GM23338 (cell line): ENCODE results near the gene IL16. TPM values are rescaled to one million over a fixed set of nuclear protein-coding genes. Genes with fewer than 3 reads are reported as not detected.

Source experiments
- ATAC-seq: fragments of 200-7000 bp; cut with Tn5 transposase; 3 replicates; pipeline ENCODE4 v1.9.1; 2020
- DNase-seq: peaks from one replicate; pipeline ENCODE4 v3.0.0-alpha.2; 2015; ENCODE audit warnings: low spot score
- H2AFZ ChIP-seq: fragments of 200-600 bp; sonication (generic); 2 replicates; pipeline ENCODE4 v1.8.0; 2016; ENCODE audit warnings: antibody characterized with exemption, mild to moderate bottlenecking, moderate library complexity
- H3F3A ChIP-seq: fragments of 200-600 bp; sonication (generic); replicated peaks from 2 replicates; pipeline ENCODE4 v1.8.0; 2017; ENCODE audit warnings: antibody characterized with exemption, mixed run types, low read depth
- H3K27ac ChIP-seq: fragments of 200-600 bp; sonication (generic); 2 replicates; pipeline ENCODE4 v1.6.1; 2016; ENCODE audit warnings: low read depth
- H3K27me3 ChIP-seq: fragments of 200-600 bp; sonication (generic); 2 replicates; pipeline ENCODE4 v1.8.0; 2016; ENCODE audit warnings: mild to moderate bottlenecking, mixed run types, moderate library complexity; ENCODE audit not compliant: insufficient read depth
- H3K36me3 ChIP-seq: fragments of 200-600 bp; sonication (generic); 2 replicates; pipeline ENCODE4 v1.8.0; 2016; ENCODE audit warnings: mild to moderate bottlenecking; ENCODE audit not compliant: insufficient read depth
- H3K4me1 ChIP-seq: fragments of 200-600 bp; sonication (generic); 2 replicates; pipeline ENCODE4 v1.8.0; 2016; ENCODE audit warnings: mild to moderate bottlenecking, moderate library complexity; ENCODE audit not compliant: insufficient read depth
- H3K4me2 ChIP-seq: fragments of 200-600 bp; sonication (generic); 2 replicates; pipeline ENCODE4 v1.7.1; 2017; ENCODE audit warnings: mixed run types
- H3K4me3 ChIP-seq: fragments of 200-600 bp; sonication (generic); 2 replicates; pipeline ENCODE4 v1.6.1; 2016; ENCODE audit warnings: mixed run types
- H3K79me2 ChIP-seq: fragments of 200-600 bp; sonication (generic); replicated peaks from 2 replicates; pipeline ENCODE4 v1.8.0; 2017; ENCODE audit warnings: mild to moderate bottlenecking; ENCODE audit not compliant: insufficient read depth
- H3K9me2 ChIP-seq: fragments of 200-600 bp; sonication (generic); 2 replicates; pipeline ENCODE4 v1.8.0; 2017; ENCODE audit not compliant: insufficient read depth
- H4K20me1 ChIP-seq: fragments of 200-600 bp; sonication (generic); replicated peaks from 2 replicates; pipeline ENCODE4 v1.8.0; 2017; ENCODE audit warnings: mild to moderate bottlenecking; ENCODE audit not compliant: insufficient read depth
- H3K27ac Mint-ChIP-seq: 2 replicates; pipeline ENCODE4 v1.8.0; 2020; ENCODE audit warnings: inconsistent platforms, mild to moderate bottlenecking, moderate library complexity, mixed read lengths
- H3K27me3 Mint-ChIP-seq: 3 replicates; pipeline ENCODE4 v1.8.0; 2022; ENCODE audit warnings: low read depth, mild to moderate bottlenecking, moderate library complexity, mixed read lengths, inconsistent platforms; ENCODE audit not compliant: insufficient read depth, poor library complexity
- H3K36me3 Mint-ChIP-seq: 3 replicates; pipeline ENCODE4 v1.8.0; 2021; ENCODE audit warnings: low read depth, mild to moderate bottlenecking, inconsistent platforms, moderate library complexity, mixed read lengths
- H3K4me1 Mint-ChIP-seq: 3 replicates; pipeline ENCODE4 v1.8.0; 2020; ENCODE audit warnings: mild to moderate bottlenecking, inconsistent platforms, mixed read lengths
- H3K4me3 Mint-ChIP-seq: 3 replicates; pipeline ENCODE4 v1.8.0; 2021; ENCODE audit warnings: moderate library complexity, mild to moderate bottlenecking, inconsistent platforms, mixed read lengths
- H3K9me3 Mint-ChIP-seq: 3 replicates; pipeline ENCODE4 v1.8.0; 2020; ENCODE audit warnings: moderate library complexity, mild to moderate bottlenecking, inconsistent platforms, mixed read lengths
- CREB1 ChIP-seq: fragments of 250-450 bp; sonication (Bioruptor Pico); IDR thresholded peaks from 2 replicates; pipeline ENCODE4 v1.5.0; 2020; ENCODE audit warnings: low read depth, mild to moderate bottlenecking, moderate library complexity
- EZH2phosphoT487 ChIP-seq: fragments of 200-600 bp; sonication (generic); IDR thresholded peaks from one replicate; pipeline ENCODE4 v1.8.1; 2018; ENCODE audit warnings: antibody characterized with exemption; ENCODE audit not compliant: unreplicated experiment
- POLR2AphosphoS5 ChIP-seq: IDR thresholded peaks from 2 replicates; pipeline ENCODE4 v1.6.1; 2016; ENCODE audit warnings: antibody characterized with exemption, low read depth
- ZNF114 ChIP-seq: fragments of 250-450 bp; sonication (Bioruptor Pico); IDR thresholded peaks from 2 replicates; pipeline ENCODE4 v1.5.0; 2020; ENCODE audit warnings: mild to moderate bottlenecking, moderate library complexity
- ZNF331 ChIP-seq: fragments of 250-450 bp; sonication (Bioruptor Pico); IDR thresholded peaks from 2 replicates; pipeline ENCODE4 v1.5.0; 2020; ENCODE audit warnings: low read depth, mild to moderate bottlenecking, moderate library complexity
- polyA plus RNA-seq: library from polyadenylated mRNA; unstranded; fragments of >200 nt; fragmentation: Nextera tagmentation; extraction: Ambion mirVana; gene quantifications from 2 replicates; pipeline ENCODE4 v1.2.1, GENCODE V29; 2016
- total RNA-seq: library from RNA; depleted of rRNA; stranded (reverse); fragments of >200 nt; shearing (Covaris generic); gene quantifications from 2 replicates; pipeline ENCODE4 v1.2.3, GENCODE V29; 2014
- TF ChIP-seq, protein P1 (sequence below): fragments of 250-450 bp; sonication (Bioruptor Pico); IDR thresholded peaks from 2 replicates; pipeline ENCODE4 v1.5.0; 2020; ENCODE audit warnings: mild to moderate bottlenecking, moderate library complexity
- TF ChIP-seq, protein P2 (sequence below), 2 experiments: fragments of 200-600 bp in 1 of 2; sonication (generic) in 1 of 2; conservative IDR thresholded peaks; 2 replicates each; pipeline versions ENCODE4 v1.5.1 to v1.6.1; 2016 to 2017; ENCODE audit warnings: antibody characterized with exemption in 2 of 2, low read depth in 2 of 2, mild to moderate bottlenecking in 2 of 2, moderate library complexity in 1 of 2
- TF ChIP-seq, protein P3 (sequence below): IDR thresholded peaks from one replicate; pipeline ENCODE4 v1.6.1; 2018; ENCODE audit warnings: antibody characterized with exemption; ENCODE audit not compliant: unreplicated experiment

Gene IL16
- total and polyA plus RNA-seq, 2 experiments from 2014 or later, result 0.29 TPM; not detected in 1

GRCh38 chr15:81333363-81333762 lies 136.7 kb downstream of the IL16 start (continued):
- TF ChIP-seq ZNF331 (CRISPR knock-in tag) (no peak), EZH2phosphoT487 (no peak), ZNF114 (no peak)
- TF ChIP-seq, protein P1, sequence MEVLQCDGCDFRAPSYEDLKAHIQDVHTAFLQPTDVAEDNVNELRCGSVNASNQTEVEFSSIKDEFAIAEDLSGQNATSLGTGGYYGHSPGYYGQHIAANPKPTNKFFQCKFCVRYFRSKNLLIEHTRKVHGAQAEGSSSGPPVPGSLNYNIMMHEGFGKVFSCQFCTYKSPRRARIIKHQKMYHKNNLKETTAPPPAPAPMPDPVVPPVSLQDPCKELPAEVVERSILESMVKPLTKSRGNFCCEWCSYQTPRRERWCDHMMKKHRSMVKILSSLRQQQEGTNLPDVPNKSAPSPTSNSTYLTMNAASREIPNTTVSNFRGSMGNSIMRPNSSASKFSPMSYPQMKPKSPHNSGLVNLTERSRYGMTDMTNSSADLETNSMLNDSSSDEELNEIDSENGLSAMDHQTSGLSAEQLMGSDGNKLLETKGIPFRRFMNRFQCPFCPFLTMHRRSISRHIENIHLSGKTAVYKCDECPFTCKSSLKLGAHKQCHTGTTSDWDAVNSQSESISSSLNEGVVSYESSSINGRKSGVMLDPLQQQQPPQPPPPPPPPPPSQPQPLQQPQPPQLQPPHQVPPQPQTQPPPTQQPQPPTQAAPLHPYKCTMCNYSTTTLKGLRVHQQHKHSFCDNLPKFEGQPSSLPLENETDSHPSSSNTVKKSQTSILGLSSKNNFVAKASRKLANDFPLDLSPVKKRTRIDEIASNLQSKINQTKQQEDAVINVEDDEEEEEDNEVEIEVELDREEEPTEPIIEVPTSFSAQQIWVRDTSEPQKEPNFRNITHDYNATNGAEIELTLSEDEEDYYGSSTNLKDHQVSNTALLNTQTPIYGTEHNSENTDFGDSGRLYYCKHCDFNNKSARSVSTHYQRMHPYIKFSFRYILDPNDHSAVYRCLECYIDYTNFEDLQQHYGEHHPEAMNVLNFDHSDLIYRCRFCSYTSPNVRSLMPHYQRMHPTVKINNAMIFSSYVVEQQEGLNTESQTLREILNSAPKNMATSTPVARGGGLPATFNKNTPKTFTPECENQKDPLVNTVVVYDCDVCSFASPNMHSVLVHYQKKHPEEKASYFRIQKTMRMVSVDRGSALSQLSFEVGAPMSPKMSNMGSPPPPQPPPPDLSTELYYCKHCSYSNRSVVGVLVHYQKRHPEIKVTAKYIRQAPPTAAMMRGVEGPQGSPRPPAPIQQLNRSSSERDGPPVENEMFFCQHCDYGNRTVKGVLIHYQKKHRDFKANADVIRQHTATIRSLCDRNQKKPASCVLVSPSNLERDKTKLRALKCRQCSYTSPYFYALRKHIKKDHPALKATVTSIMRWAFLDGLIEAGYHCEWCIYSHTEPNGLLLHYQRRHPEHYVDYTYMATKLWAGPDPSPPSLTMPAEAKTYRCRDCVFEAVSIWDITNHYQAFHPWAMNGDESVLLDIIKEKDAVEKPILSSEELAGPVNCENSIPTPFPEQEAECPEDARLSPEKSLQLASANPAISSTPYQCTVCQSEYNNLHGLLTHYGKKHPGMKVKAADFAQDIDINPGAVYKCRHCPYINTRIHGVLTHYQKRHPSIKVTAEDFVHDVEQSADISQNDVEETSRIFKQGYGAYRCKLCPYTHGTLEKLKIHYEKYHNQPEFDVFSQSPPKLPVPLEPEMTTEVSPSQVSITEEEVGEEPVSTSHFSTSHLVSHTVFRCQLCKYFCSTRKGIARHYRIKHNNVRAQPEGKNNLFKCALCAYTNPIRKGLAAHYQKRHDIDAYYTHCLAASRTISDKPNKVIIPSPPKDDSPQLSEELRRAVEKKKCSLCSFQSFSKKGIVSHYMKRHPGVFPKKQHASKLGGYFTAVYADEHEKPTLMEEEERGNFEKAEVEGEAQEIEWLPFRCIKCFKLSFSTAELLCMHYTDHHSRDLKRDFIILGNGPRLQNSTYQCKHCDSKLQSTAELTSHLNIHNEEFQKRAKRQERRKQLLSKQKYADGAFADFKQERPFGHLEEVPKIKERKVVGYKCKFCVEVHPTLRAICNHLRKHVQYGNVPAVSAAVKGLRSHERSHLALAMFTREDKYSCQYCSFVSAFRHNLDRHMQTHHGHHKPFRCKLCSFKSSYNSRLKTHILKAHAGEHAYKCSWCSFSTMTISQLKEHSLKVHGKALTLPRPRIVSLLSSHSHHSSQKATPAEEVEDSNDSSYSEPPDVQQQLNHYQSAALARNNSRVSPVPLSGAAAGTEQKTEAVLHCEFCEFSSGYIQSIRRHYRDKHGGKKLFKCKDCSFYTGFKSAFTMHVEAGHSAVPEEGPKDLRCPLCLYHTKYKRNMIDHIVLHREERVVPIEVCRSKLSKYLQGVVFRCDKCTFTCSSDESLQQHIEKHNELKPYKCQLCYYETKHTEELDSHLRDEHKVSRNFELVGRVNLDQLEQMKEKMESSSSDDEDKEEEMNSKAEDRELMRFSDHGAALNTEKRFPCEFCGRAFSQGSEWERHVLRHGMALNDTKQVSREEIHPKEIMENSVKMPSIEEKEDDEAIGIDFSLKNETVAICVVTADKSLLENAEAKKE (CRISPR knock-in tag), result no peak

DNA sequence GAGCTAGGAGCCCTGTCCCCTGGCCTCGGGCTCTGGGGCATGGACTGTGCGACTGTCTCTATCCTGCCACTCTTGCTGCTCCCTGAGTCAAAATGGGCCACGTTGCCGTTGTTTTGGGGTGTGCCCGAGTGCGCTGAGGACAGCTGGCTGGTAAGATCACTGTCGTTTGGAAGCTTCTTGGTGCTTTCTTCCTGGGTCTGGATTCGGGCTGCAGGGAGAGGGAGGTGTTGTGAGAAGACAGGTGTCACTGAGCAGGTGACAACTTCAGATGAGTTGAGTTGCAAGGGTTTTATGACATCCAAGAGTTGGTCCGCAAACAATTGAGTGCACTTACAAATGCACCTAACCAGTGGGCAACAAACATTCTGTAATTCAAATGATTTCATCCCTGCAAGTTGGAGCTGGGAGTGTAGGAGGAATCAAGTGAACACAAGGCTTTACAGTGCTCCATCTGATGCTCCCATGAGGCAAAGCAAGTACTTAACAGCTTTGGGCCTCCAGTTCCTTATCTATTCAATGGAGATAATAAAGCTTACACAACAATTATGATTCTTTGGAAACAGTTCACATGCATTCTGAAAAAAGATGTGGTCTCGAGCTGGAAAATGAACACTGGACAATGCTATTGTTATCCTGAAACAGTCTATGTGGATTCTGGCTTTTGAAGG lies 138.2 kb downstream of the IL16 start:
- no peak overlapping the region for H3K27ac Mint-ChIP-seq
- TF ChIP-seq ZNF114 (no peak), CREB1 (no peak), EZH2phosphoT487 (no peak), POLR2AphosphoS5 (no peak)
- TF ChIP-seq, protein P2, sequence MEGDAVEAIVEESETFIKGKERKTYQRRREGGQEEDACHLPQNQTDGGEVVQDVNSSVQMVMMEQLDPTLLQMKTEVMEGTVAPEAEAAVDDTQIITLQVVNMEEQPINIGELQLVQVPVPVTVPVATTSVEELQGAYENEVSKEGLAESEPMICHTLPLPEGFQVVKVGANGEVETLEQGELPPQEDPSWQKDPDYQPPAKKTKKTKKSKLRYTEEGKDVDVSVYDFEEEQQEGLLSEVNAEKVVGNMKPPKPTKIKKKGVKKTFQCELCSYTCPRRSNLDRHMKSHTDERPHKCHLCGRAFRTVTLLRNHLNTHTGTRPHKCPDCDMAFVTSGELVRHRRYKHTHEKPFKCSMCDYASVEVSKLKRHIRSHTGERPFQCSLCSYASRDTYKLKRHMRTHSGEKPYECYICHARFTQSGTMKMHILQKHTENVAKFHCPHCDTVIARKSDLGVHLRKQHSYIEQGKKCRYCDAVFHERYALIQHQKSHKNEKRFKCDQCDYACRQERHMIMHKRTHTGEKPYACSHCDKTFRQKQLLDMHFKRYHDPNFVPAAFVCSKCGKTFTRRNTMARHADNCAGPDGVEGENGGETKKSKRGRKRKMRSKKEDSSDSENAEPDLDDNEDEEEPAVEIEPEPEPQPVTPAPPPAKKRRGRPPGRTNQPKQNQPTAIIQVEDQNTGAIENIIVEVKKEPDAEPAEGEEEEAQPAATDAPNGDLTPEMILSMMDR (conservative IDR thresholded peaks at IDR 0.05; ENCODE audit: low read depth in 2 of 2), result no peak
- TF ChIP-seq, protein P3, sequence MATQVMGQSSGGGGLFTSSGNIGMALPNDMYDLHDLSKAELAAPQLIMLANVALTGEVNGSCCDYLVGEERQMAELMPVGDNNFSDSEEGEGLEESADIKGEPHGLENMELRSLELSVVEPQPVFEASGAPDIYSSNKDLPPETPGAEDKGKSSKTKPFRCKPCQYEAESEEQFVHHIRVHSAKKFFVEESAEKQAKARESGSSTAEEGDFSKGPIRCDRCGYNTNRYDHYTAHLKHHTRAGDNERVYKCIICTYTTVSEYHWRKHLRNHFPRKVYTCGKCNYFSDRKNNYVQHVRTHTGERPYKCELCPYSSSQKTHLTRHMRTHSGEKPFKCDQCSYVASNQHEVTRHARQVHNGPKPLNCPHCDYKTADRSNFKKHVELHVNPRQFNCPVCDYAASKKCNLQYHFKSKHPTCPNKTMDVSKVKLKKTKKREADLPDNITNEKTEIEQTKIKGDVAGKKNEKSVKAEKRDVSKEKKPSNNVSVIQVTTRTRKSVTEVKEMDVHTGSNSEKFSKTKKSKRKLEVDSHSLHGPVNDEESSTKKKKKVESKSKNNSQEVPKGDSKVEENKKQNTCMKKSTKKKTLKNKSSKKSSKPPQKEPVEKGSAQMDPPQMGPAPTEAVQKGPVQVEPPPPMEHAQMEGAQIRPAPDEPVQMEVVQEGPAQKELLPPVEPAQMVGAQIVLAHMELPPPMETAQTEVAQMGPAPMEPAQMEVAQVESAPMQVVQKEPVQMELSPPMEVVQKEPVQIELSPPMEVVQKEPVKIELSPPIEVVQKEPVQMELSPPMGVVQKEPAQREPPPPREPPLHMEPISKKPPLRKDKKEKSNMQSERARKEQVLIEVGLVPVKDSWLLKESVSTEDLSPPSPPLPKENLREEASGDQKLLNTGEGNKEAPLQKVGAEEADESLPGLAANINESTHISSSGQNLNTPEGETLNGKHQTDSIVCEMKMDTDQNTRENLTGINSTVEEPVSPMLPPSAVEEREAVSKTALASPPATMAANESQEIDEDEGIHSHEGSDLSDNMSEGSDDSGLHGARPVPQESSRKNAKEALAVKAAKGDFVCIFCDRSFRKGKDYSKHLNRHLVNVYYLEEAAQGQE, result no peak

More for the DNA sequence above, 138.2 kb downstream of the IL16 start:
- Mint-ChIP-seq H3K9me3 (no peaks in the 10 kb centered on the region), H3K4me1 (no peaks in the 10 kb centered on the region; the same call in 2 of the 3 replicates), H3K27me3 (peaks cover 6% of the 10 kb centered on the region), H3K4me3 (no peak overlapping the region), H3K36me3 (no peaks in the 10 kb centered on the region)
- Histone ChIP-seq H3K4me2 (no peak overlapping the region), H3K4me1 (no peaks in the 10 kb centered on the region), H2AFZ (no peak overlapping the region), H3K27me3 (no peaks in the 10 kb centered on the region), H3K4me3 (no peak overlapping the region), H3F3A (no peaks in the 10 kb centered on the region), H3K9me2 (no peaks in the 10 kb centered on the region), H3K36me3 (no peaks in the 10 kb centered on the region), H3K79me2 (no peaks in the 10 kb centered on the region), H3K27ac (no peak overlapping the region), H4K20me1 (no peaks in the 10 kb centered on the region)
- no peak for DNase-seq
- no peak for ATAC-seq
